GM12864 (cell line): ENCODE measurements around the gene TMEM144.
"Not testable (repeated sequence)": the region's sequence is repeated elsewhere in the genome, so short reads cannot be mapped to it uniquely, and the experiment has no call there.

Experiments used
- DNase-seq: peaks from one replicate; pipeline ENCODE4 v3.0.0-alpha.2; 2011; ENCODE audit warnings: low read depth
- H3K4me3 ChIP-seq: 2 replicates; pipeline ENCODE4 v1.5.1; 2011; ENCODE audit warnings: mild to moderate bottlenecking, low read depth, low read length, control low read depth
- CTCF ChIP-seq: IDR thresholded peaks from 2 replicates; pipeline ENCODE4 v1.5.1; 2011; ENCODE audit warnings: low read depth, mild to moderate bottlenecking, moderate library complexity, low read length, control low read depth, inconsistent platforms; ENCODE audit errors: missing control alignments

TMEM144 gene

GRCh38 chr4:158214856-158215255 lies 4.6 kb downstream of the TMEM144 start:
- no peak for TF ChIP-seq CTCF
- no peak overlapping the region for H3K4me3 ChIP-seq
- DNase-seq: no peak

GRCh38 chr4:158217763-158218162 lies 7.5 kb downstream of the TMEM144 start:
- no peak for TF ChIP-seq CTCF
- no peak for DNase-seq
- no peak overlapping the region for H3K4me3 ChIP-seq

GRCh38 chr4:158219623-158220022 lies 9.3 kb downstream of the TMEM144 start:
- no peak overlapping the region for H3K4me3 ChIP-seq
- no peak for TF ChIP-seq CTCF
- no peak for DNase-seq

GRCh38 chr4:158224318-158224717 lies 14.0 kb downstream of the TMEM144 start:
- H3K4me3 ChIP-seq, DNase-seq: not testable (repeated sequence)

GRCh38 chr4:158224999-158225398 lies 14.7 kb downstream of the TMEM144 start:
- not testable (repeated sequence) for DNase-seq

GRCh38 chr4:158227880-158228279 lies 17.6 kb downstream of the TMEM144 start:
- not testable (repeated sequence) for DNase-seq, H3K4me3 ChIP-seq

More at GRCh38 chr4:158224999-158225398, 14.7 kb downstream of the TMEM144 start:
- not testable (repeated sequence) for H3K4me3 ChIP-seq

- DNase-seq, H3K4me3 ChIP-seq: not testable (repeated sequence)
Observed at GRCh38 chr4:158228399-158228798, 18.1 kb downstream of the TMEM144 start.

GRCh38 chr4:158229768-158230167 lies 19.5 kb downstream of the TMEM144 start:
- no peak overlapping the region for H3K4me3 ChIP-seq
- TF ChIP-seq CTCF: no peak
- DNase-seq: no peak

GRCh38 chr4:158234671-158235070 lies 24.4 kb downstream of the TMEM144 start:
- DNase-seq: no peak
- H3K4me3 ChIP-seq: no peak overlapping the region
- no peak for TF ChIP-seq CTCF
